ENCODE data around the gene QDPR.

QDPR gene

GRCh38 chr4:17526695-17527477 lies 15.0 kb upstream of the QDPR start:
- no peak for DNase-seq

- no peak for DNase-seq
Measured at GRCh38 chr4:17523662-17524061, 11.8 kb upstream of the QDPR start.

- DNase-seq = no peak
Measured at GRCh38 chr4:17521595-17521994, 9.7 kb upstream of the QDPR start.

GRCh38 chr4:17517664-17518063 lies 5.8 kb upstream of the QDPR start:
- no peak for DNase-seq

GRCh38 chr4:17516980-17517379 lies 5.1 kb upstream of the QDPR start:
- DNase-seq = no peak

- peak; percentile 13 to 17 for DNase-seq
Measured at GRCh38 chr4:17515445-17516407, 3.8 kb upstream of the QDPR start.

- DNase-seq = no peak
Measured at GRCh38 chr4:17514865-17515264, 3.0 kb upstream of the QDPR start, which contains the start of gene CLRN2. TSS of gene CLRN2 (plus strand) at chr4:17515165. CDS start at chr4:17515267, 102 bp downstream.

- no peak for DNase-seq
Measured at GRCh38 chr4:17512973-17513665, 1.2 kb upstream of the QDPR start.

GRCh38 chr4:17511509-17511949 lies 361 bp downstream of the QDPR start:
- no peak for DNase-seq

GRCh38 chr4:17511051-17511450 lies 839 bp downstream of the QDPR start:
- DNase-seq = no peak

- DNase-seq = no peak
Measured at GRCh38 chr4:17510582-17510981, 1.3 kb downstream of the QDPR start.

GRCh38 chr4:17504081-17504480 lies 7.8 kb downstream of the QDPR start:
- no peak for DNase-seq

- no peak for DNase-seq
Measured at GRCh38 chr4:17502756-17503155, 9.1 kb downstream of the QDPR start.

- DNase-seq = no peak
Measured at GRCh38 chr4:17500574-17500973, 11.3 kb downstream of the QDPR start.

- no peak for DNase-seq
Measured at GRCh38 chr4:17497890-17498523, 13.9 kb downstream of the QDPR start.

GRCh38 chr4:17494258-17495190 lies 17.4 kb downstream of the QDPR start:
- DNase-seq = no peak

GRCh38 chr4:17493619-17494018 lies 18.3 kb downstream of the QDPR start:
- DNase-seq = no peak

GRCh38 chr4:17492876-17493275 lies 19.0 kb downstream of the QDPR start:
- no peak for DNase-seq

GRCh38 chr4:17492058-17492741 lies 19.7 kb downstream of the QDPR start:
- no peak for DNase-seq

GRCh38 chr4:17491196-17491595 lies 20.7 kb downstream of the QDPR start:
- no peak for DNase-seq

GRCh38 chr4:17490575-17491059 lies 21.3 kb downstream of the QDPR start:
- no peak for DNase-seq
